Stimulated activated CD4-positive, alpha-beta T cell treated with anti-CD3 and anti-CD28 coated beads, Interleukin-2, amount 100 ng/mL, for 4 hours (primary cell): ENCODE results near the gene NCSTN.
A peak's percentile ranks its signal among the peaks of the same experiment; 100 is the strongest.
"Not testable (repeated sequence)": the region's sequence is repeated elsewhere in the genome, so short reads cannot be mapped to it uniquely, and the experiment has no call there.

Source experiments
- DNase-seq: peaks from one replicate; pipeline ENCODE4 v3.0.0-alpha.2; 2020; ENCODE audit warnings: low read depth

NCSTN gene

DNA sequence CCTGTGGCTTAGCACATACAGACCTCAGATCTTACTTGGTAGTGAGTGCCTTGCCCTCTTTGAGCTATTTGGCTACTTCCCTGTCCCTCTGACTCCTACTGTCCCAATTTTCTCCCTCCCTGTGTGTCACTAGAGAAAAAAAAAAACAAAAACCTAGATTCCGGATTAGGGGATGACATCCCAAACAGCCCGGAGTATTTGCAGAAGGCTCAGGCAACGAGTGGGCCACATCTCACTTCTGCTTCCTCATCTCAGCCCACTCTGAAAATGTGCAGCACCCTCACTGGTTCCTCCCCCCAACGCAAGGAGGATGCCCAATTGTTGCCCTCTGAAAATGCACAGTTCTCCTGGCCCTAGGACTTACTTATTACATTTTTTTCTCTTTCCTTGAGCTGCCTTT is 28.6 kb downstream of the NCSTN start:
- no peak for DNase-seq

DNA sequence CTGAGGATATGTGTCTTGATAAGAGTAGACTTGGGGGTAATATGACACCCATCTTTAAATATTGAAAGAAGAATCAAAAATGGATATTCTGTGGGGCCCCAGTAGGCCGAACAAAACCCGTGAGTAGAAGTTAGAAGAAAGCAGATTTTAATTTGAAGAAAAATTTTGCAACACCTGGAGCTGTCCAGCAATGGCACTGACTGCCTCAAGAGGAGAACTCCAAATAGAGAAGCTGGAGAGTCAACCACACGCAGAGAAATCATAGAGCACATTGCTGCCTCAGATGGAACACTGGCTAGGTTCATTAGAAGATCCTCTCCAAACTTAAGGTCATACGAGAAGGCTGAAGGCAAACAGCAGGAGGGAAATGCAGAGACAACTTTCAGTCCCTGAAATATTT is 30.5 kb downstream of the NCSTN start:
- DNase-seq: no peak

DNA sequence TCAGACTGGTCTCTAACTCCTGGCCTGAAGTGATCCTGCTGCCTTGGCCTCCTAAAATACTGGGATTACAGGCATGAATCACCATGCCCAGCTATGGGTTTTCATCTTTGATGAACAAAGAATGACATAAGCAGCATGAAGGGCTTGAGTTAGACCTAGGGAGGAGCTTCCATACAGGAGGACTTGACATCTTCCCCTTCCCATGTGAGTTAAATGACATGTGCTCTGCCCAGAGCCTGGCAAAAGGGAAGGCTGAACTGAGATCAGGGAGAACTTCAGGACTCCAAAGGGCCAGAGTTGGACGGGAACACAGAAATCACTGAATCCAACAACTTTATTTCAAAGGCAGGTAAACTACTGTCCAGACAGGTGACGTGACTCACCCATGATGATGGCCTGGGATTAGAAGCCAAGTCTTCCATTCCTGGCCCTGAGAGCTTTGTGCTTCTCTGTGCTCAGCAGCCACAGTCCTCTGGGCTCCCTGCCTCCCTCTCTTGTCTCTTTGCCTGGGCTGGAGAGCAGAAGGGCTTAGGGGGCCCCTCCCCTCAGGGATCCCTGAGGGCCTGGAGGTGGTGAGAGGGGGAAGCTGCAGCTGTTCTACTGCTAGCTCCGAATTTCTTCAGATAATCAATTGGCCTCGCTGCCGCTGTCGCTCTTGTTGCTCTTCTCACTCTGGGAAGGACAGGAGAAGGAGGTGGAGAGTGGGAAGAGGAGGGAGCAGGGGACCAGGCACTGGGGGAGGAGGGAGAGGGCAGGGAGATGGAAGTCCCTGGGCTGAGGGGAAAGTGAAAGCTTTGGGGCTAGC is 31.3 kb downstream of the NCSTN start:
- DNase-seq: no peak

DNA sequence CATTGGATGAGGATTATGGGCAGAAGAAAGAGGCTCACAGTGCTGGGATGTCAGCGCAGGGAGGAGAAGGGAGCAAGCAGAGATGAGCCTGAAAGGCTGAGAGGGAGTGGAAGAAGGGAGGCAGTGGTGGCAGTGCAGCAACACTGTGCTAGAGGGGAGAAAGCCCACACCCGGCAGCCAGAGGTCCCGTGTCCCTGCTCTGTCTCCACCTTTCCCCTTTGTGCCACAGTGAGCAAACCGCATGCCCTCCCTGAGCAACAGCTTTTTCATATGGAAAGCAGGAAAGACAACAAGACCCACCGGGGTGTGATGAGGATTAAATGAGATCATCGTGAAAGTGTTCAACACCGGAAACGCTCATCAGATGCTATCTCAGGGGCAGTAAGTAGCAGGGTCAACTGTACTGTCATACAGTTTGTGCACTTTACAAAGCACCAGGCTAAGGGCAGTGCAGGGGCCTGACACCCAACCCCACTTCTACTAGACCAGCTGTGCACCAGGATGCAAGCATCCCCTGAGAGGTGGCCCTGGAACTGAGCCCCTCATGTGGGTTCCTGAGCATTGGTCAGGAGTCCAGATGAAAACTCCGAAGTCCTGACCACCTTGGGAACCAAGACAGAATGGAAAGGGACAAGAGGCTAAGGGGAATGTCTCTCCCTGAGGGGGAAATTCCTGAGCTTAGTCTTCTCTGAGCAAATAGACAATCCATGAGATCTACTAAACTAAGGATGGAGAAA is 32.8 kb downstream of the NCSTN start:
- DNase-seq: no peak

DNA sequence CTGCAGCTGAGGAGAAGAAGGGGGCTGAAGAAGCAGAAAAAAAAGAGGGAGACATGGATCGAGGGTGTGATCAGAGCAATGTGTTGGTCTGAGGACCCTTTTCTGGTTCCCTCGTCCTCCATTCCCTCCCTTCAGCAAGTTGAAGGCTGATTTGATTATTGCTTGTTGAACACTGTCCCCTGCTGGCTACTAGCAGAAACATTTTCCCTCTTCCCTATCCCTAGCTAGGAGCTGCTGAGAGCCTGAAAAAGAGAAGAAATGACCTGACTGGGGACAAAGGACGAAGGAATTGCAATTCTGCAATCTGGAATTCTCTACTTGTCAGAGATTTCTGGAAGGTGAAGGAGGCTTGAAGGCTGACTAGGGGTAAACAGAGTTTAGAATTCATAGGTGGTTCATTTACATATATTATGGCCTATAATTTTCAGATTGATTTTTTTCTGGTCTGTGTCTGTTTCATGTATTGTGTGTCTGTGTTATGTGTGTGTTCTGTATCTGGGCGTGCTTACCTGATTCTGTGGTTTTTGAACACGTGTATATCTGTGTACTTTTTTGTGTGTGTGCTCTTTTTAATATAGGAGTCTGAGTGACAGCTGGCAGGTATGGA is 33.4 kb downstream of the NCSTN start:
- DNase-seq: peak; percentile 4

DNA sequence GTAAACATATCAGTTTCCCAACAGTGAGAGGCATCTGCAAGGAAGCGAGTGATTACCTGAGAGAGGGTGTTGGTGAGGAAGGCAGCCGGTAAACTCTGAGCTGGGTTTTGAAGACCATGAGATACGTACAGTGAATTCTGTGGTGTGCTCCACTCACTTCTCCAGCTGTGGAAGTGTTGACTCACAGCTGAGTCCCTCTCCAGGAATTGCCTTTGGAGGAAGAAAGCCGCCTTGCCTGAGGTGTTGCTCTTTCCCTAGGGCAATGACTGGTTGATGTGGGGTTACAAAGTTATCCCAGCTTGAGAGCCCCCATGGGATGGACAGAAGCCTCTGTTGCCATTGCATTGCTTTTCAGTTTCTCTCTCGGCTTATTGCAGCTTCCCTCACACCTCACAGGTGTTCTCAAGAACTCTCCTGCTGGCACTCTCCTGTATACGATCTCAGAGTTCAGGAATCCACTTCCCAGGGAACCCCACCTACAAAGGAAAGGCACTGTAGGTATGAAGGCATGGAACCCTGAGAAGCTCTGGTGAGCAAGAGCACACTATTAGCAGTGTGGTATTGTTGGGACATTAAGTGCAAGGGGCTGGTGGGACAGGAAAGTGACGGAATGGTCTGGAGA is 34.5 kb downstream of the NCSTN start:
- DNase-seq: no peak

DNA sequence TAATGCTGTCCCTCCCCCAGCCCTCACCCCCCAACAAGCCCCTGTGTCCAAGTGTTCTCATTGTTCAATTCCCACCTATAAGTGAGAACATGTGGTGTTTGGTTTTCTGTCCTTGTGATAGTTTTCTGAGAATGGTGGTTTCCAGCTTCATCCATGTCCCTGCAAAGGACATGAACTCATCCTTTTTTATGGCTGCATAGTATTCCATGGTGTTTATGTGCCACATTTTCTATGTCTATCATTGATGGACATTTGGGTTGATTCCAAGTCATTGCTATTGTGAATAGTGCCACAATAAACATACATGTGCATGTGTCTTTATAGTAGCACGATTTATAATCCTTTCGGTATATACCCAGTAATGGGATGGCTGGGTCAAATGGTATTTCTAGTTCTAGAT is 41.6 kb downstream of the NCSTN start:
- DNase-seq: not testable (repeated sequence)

DNA sequence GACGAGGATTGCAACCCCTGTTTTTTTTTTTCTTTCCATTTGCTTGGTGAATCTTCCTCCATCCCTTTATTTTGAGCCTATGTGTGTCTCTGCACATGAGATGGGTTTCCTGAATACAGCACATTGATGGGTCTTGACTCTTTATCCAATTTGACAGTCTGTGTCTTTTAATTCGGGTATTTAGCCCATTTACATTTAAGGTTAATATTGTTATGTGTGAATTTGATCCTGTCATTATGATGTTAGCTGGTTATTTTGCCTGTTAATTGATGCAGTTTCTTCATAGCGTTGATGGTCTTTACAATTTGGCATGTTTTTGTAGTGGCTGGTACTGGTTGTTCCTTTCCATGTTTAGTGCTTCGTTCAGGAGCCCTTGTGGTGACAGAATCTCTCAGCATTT is 45.2 kb downstream of the NCSTN start:
- not testable (repeated sequence) for DNase-seq

DNA sequence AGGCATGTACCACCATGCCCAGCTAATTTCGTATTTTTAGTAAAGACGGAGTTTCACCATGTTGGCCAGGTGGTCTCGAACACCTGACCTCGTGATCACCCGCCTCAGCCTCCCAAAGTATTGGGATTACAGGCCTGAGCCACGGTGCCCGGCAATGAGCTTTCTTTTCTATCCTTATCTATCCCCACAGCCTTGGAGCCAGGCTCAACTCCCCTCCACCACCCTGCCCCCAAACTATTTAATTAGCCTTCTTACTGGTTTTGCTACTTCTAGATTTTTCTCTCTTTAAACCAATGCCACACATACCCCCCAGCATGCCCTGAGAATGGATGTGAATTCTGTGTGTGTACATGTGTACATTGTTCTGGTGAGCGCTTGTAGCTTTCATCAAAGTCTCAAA is 51.5 kb downstream of the NCSTN start:
- no peak for DNase-seq

DNA sequence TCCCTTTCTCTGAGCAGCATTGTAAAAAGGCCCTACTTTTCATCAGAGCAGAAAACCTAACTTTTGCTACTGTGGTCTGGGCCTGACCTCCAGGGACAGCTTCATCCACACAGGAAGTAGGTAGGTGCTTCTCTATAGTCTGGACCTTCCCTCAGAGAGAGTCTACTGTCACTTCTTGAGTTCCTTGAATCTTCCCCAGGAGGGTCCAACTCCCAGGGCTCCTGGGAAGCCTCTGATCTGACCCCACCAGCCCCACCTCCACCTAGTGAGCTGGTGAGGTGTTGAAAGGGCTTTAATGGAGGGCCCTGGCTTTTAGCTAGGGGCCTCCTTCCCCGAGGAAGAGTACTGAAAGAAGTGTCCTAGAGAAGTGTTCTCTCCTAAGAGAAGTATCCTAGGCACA is 54.5 kb downstream of the NCSTN start:
- DNase-seq: no peak

DNA sequence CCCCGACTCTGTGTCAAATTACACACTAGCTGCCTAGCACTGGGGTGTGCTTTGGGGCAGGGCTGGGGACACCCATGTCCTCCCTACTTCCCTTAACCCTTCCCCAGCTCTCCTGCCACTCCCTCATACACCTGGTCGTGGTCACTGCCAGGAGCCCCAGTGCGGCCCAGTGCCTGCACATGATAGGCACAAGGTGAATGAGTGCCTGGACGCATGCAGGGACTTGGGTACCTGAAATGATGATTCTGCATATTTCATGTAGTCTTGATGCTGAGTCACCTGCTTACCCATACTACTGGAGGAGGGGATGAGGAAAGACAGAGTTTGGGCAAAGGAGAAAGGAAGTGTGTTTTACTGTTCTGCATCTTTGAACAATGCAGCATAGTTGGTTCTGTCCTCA is 55.6 kb downstream of the NCSTN start:
- DNase-seq: no peak

DNA sequence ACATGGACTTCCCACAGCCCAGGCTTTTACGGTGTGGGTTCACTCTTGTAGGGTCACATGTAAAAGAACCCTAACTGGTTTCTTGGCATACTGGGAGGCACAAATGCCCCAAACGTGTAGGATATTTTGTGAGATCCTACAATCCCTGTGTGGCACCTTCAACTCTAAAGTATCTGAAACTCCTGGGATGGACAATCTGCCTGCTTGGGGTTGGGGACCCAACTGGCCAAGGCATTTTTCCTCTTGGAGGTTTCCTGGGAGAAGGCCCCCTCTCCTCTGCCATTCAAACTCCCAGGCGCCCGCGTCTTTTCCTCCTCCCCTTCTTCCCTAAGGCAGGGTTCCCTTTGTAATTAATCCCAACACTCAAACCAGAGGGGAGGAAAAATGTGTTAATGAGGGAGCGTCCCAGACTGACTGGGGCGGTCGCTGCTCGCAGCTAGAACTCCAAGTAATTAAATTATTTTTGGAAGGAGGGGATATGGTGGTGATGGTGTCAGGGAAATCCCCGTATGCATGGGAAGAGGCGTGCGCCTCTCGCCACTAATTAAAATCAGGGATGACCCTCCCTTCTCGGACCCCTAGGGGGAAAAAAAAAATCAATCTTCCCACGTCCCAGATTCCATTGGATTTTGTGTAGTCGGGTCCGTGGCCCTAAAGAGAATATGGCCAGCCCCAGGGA is 56.5 kb downstream of the NCSTN start:
- DNase-seq: no peak

DNA sequence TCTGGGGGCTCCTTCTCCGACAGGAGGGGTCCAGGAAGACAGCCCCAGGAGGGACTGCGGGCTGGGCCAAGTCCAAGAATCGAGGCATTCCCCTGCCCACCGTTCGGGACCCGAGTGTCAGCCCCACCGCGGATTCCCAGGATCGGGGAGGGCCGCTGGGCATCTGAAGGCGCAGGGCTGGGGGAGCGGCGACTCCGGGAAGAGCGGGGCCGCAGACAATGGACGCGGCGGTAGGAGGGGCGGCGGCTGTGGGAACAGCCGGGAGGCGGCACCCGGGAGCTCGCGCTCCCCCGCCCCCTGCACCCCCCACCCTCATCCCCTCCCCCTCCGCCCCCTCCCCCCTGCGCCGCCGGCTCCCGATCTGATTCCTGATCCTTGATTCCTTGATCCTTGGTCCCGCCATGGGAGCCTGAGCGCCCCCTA is 57.1 kb downstream of the NCSTN start, which contains the start of gene VANGL2:
Gene VANGL2, plus strand, starts transcription at position 342 of the 423 bp plus-strand sequence. CDS start 15,274 bp downstream, outside the sequence.
- DNase-seq: peak; percentile 8

DNA sequence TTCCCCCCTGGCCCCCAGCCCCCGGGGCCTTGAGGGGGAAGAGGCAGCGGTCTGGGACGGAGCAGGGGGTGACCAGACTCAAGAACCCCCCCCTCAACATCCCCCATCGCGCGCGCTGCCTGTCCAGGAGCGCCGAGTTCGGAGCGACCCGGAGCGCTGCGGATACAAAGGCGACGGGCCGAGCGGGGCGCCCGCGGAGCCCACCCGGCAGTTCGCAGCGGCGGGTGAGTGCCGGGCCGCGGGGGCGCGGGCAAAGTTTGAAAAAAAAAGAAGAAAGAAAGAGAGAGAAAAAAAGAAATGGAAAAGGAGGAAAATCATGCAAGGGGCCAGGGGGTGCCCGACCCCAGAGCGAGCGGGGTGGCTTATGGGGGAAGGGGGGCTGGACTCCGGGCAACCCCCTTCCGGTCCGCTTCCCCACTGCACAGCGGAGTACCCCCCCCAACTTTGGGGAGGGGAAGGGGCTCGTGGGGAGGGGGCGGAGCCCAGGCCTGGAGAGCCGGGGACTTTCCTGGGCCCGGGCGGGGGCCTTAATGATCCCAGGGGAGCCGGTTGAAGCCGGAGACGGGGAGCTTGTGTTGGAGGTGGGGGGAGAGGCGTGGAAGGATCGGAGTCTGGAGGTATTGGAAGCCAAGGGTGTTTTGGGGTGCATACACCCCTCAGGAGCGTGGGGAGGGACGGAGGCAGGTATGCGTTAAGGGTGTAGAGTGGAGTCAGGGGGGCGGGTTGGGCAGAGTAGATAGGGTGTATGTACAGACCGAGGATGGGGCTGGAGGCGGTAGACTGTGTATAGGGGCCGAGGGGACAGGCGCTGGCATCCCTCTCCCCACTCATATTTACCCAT is 57.7 kb downstream of the NCSTN start:
- DNase-seq: no peak

DNA sequence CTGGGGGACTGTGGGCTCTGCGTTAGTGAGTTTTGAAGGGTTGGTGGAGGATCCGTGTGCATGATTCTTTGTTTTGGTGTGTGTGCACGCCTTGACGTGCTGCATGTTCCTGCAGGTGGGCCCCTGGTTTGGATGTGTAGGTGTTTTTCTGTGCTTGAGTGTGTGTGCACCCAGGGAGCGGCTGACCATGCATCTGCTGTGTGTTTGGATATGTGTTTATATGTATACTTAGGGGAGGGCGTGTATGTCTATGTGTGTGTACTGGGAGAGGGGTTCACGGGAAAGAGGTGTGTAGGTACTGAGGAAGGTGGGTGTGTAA is 58.3 kb downstream of the NCSTN start:
- no peak for DNase-seq

DNA sequence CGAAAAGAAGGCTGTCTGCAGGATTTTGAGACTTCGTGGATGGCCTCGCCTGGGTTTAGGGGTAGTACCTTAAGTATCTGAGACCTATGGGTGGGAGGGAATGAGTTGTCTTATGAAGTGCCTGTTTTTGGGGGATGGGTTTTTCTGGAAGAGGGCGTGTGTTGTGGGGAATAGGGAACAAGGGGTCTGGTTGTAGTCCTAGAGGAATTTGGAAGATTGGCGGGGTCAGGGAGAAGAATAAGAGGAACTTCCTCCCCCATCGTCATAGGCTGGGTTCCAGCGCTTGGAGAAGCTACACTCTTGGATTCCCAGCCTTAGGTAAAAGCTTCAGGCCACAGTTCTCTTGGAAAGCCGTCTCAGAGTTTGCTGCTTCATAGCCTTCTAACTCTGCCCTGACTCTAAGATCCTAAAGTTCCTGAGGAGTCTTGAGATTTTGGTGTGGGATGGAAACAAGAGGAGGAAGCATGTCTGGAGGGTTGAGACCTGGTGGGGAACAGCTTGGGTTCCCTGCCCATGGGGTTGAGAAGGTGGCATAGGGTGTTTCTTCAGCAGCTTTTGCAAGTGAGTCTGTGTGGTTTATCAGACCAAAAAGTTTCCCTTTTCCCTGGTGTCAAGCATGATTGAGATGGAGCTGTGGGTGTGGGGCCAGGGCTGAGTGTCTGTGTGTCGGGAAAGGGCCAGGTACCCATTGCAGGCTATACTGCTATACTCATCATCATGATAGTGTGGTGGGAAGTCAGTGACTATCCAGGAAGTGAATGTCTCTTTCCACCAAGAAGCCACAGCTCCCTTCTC is 59.0 kb downstream of the NCSTN start:
- no peak for DNase-seq

DNA sequence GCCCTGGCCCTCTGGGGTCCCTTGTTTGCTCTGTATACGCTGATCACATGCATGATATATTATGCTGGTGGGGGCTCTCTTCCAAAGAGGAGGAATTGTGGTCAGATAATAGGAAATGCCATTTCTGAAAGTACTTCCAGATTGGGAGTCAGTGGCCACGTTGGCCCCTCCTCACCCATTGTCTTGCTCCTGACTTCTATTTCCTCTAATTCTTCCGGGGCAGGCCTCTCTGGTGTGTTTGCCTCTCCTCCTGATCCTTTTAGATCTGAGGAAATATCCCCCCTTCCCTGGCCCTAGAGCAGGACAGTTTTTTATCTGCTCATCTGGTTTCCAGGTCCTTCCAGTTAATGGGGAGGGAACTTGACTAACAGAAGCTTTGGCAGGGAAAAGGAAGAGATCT is 60.1 kb downstream of the NCSTN start:
- no peak for DNase-seq

DNA sequence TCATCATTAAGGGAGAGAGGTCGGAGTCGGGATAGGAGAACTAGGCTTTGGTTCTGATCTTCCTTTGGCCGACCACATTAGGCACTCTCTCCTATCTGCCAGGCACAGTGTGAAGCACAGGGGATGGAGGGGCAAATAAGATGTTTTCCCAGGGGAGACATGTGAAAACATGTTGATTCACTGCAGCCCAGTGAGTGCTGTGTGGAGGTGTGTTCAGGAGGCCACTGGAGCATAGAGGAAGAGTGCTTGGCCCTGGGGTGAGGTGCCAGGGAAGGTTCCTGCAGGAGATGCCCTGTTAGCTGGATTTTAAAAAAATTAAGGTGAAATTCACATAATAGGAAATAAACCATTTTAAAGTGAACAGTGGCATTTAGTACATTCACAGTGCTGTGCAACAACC is 60.9 kb downstream of the NCSTN start:
- DNase-seq: no peak

DNA sequence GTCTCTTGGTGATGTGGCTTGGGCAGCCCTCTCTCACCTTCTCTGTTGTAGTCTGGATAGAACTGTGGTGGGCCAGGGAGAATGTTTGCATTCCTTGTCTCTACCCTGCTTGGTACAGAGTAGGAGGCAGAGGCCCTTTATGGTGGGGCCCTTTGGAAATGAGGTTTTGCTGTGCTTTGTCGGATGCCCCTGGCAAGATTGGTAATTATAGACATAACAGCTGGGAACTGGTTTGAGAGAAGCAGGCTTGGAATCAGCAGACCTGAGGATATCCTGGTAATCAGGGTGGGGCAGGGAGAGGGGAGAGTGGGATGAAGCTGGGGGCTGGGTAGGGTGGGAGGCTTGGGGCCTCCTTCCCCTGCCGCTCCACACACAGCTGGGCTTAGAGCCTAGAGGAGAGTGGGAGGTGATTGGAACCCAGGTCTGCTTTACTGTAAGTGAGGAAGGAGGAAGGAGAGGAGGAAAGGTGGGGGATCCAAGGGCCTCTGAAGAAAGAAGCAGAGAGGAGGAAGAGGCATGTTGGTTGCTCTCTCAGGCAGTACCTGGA is 62.2 kb downstream of the NCSTN start:
- DNase-seq: no peak
